Stimulated activated CD4-positive, alpha-beta T cell treated with anti-CD3 and anti-CD28 coated beads, Interleukin-1b, Interleukin-23, amount 100 ng/mL, for 48 hours (primary cell): Measurements from ENCODE around the gene MMD2.
A peak's percentile ranks its signal among the peaks of the same experiment; 100 is the strongest.

Experiments
- DNase-seq: peaks from one replicate; pipeline ENCODE4 v3.0.0-alpha.2; 2020

The MMD2 gene

DNA sequence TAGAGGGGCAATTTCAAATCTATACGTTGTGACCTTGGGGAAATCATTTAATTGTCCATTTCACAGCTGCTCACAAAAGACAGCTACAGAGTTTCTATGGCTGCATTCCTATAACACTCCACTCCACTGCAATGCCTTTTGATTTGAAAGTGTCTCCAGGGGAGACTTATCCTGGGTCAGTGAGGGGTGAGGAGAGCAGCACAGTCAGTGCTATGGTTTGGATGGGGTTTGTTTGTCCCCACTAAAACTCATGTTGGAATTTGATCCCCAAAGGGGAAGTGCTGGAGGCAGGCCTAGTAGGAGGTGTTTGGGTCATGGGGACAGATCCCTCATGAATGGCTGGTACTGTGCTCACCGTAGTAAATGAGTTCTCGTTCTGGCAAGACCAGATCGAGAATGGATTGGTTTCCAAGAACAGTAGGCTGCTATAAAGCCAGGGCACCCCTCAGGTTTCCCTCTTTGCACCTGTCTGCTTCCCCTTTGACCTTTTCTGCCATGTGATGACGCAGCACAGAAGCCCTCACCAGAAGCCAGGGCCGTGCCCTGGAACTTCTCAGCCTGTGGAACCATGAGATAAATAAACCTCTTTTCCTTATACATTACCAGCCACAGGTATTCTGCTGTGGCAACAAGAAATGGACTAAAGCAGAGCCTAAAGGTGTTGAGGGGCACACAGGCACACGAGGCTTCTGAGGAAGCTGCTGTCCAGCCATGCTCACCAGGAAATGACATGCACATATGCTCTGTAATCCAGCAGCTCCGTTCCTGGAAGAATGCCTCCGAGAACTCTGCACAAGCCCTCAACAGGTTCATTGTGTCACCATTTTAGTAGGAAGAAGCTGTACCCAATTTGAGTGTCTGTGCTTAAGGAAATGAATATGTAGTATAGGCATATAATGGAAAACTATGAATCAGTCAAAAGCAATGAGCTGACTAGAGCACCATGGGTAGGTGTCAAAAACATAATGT is 92.2 kb downstream of the MMD2 start:
- no peak for DNase-seq

DNA sequence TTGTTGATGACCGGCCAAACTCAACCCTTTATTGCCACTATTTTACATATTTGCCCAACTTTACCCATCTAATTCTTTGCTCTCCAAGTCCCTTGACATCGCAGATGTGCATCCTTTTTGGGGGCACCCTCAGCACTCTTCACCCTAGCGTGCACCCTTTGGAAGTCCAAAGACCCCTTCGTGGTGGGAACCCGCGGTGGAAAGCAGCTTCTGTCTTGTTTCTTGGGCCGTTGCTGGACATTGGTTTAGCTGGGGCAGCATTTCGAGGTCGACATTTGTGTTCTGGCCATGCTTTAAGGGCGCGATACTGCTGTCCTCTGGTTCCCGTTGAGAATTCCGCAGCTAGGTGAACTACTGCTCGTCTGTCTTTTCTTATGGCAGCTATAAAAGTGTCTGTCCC is 96.8 kb downstream of the MMD2 start:
- no peak for DNase-seq

GRCh38 chr7:4861673-4862072 is 97.3 kb downstream of the MMD2 start, which contains the start of gene PAPOLB:
Gene PAPOLB (minus strand): TSS chr7:4862030. CDS start chr7:4861810, 220 bp downstream.
- DNase-seq = peak; percentile 16

GRCh38 chr7:4861227-4861626 is 97.8 kb downstream of the MMD2 start:
- DNase-seq = no peak

- no peak for DNase-seq
Measured at GRCh38 chr7:4857189-4857588, 101.8 kb downstream of the MMD2 start.

- no peak for DNase-seq
Measured at GRCh38 chr7:4856336-4857057, 102.5 kb downstream of the MMD2 start.
